ENCODE measurements around the gene KDM4B.

Gene KDM4B

GRCh38 chr19:5093948-5094718 lies 125.2 kb downstream of the KDM4B start:
- DNase-seq = no peak

GRCh38 chr19:5094768-5095567 lies 126.1 kb downstream of the KDM4B start:
- no peak for DNase-seq

GRCh38 chr19:5095568-5095850 lies 126.6 kb downstream of the KDM4B start:
- no peak for DNase-seq

- DNase-seq = no peak
Measured at GRCh38 chr19:5096536-5096935, 127.6 kb downstream of the KDM4B start.

GRCh38 chr19:5097331-5097930 lies 128.5 kb downstream of the KDM4B start:
- no peak for DNase-seq

- DNase-seq = no peak
Measured at GRCh38 chr19:5097959-5098623, 129.2 kb downstream of the KDM4B start.

- no peak for DNase-seq
Measured at GRCh38 chr19:5098646-5099045, 129.7 kb downstream of the KDM4B start.

GRCh38 chr19:5099701-5100221 lies 130.8 kb downstream of the KDM4B start:
- DNase-seq = no peak

GRCh38 chr19:5101871-5102270 lies 133.0 kb downstream of the KDM4B start:
- no peak for DNase-seq

- no peak for DNase-seq
Measured at GRCh38 chr19:5102520-5102919, 133.6 kb downstream of the KDM4B start.

GRCh38 chr19:5103061-5103701 lies 134.3 kb downstream of the KDM4B start:
- DNase-seq = no peak

GRCh38 chr19:5103812-5104410 lies 135.0 kb downstream of the KDM4B start:
- no peak for DNase-seq

GRCh38 chr19:5104871-5105351 lies 136.0 kb downstream of the KDM4B start:
- DNase-seq = no peak

GRCh38 chr19:5106191-5106726 lies 137.3 kb downstream of the KDM4B start:
- DNase-seq = no peak

GRCh38 chr19:5106971-5107370 lies 138.1 kb downstream of the KDM4B start:
- no peak for DNase-seq

- DNase-seq = no peak
Measured at GRCh38 chr19:5107432-5108122, 138.7 kb downstream of the KDM4B start.

- no peak for DNase-seq
Measured at GRCh38 chr19:5108123-5108596, 139.2 kb downstream of the KDM4B start.

- no peak for DNase-seq
Measured at GRCh38 chr19:5108866-5109265, 140.0 kb downstream of the KDM4B start.

- no peak for DNase-seq
Measured at GRCh38 chr19:5109560-5109959, 140.6 kb downstream of the KDM4B start.

GRCh38 chr19:5110546-5110945 lies 141.6 kb downstream of the KDM4B start:
- DNase-seq = no peak

- no peak for DNase-seq
Measured at GRCh38 chr19:5111051-5111450, 142.1 kb downstream of the KDM4B start.
